PC-9 (cell line): ENCODE results near the gene DSCAM. TPM values are rescaled to one million over a fixed set of nuclear protein-coding genes. Genes with fewer than 3 reads are reported as not detected.

ENCODE experiments used
- BruUV-seq: library from RNA; stranded (reverse); fragments of 400-500 nt; replicated peaks from 2 replicates; lab custom pipeline; 2021; lab: Mats Ljungman, UMichigan
- CTCF ChIA-PET: fragments of 300-600 bp; sonication (Branson Sonifier 250); formaldehyde crosslinking; loops from one replicate; lab custom pipeline; 2022; ENCODE audit warnings: antibody characterized with exemption; lab: Charles Lee
- POLR2A ChIA-PET: fragments of 300-600 bp; sonication (Branson Sonifier 250); formaldehyde crosslinking; loops from one replicate; lab custom pipeline; 2022; ENCODE audit warnings: antibody characterized with exemption; ENCODE audit not compliant: unreplicated experiment; lab: Charles Lee
- DNase-seq, 2 experiments: peaks; one replicate each; pipeline versions ENCODE4 v3.0.0 to v3.0.0-alpha.2; 2015 to 2022; ENCODE audit warnings: mixed read lengths in 1 of 2
- H2AFZ ChIP-seq: fragments of 200-600 bp; sonication (generic); 2 replicates; pipeline ENCODE4 v1.8.1; 2017; ENCODE audit warnings: antibody characterized with exemption
- H3F3A ChIP-seq: fragments of 200-600 bp; sonication (generic); 2 replicates; pipeline ENCODE4 v1.8.1; 2017; ENCODE audit warnings: antibody characterized with exemption, mild to moderate bottlenecking, low read depth; ENCODE audit not compliant: insufficient read depth
- H3K27ac ChIP-seq: fragments of 200-600 bp; sonication (generic); 2 replicates; pipeline ENCODE4 v1.6.1; 2016; ENCODE audit warnings: mixed run types
- H3K27me3 ChIP-seq: fragments of 200-600 bp; sonication (generic); 2 replicates; pipeline ENCODE4 v1.6.1; 2016; ENCODE audit warnings: low read depth, mixed run types; ENCODE audit not compliant: insufficient read depth
- H3K36me3 ChIP-seq: fragments of 200-600 bp; sonication (generic); 2 replicates; pipeline ENCODE4 v1.6.1; 2016; ENCODE audit warnings: low read depth, mixed run types
- H3K4me1 ChIP-seq: fragments of 200-600 bp; sonication (generic); replicated peaks from 2 replicates; pipeline ENCODE4 v1.6.1; 2016; ENCODE audit warnings: mixed run types; ENCODE audit not compliant: insufficient read depth
- H3K4me2 ChIP-seq: fragments of 200-600 bp; sonication (generic); 2 replicates; pipeline ENCODE4 v1.6.1; 2017; ENCODE audit warnings: mixed run types
- H3K4me3 ChIP-seq: fragments of 200-600 bp; sonication (generic); 2 replicates; pipeline ENCODE4 v1.6.1; 2016; ENCODE audit warnings: mixed run types
- H3K79me2 ChIP-seq: fragments of 200-600 bp; sonication (generic); 2 replicates; pipeline ENCODE4 v1.6.1; 2017; ENCODE audit warnings: low read depth, mixed run types
- H3K9me2 ChIP-seq: fragments of 200-600 bp; sonication (generic); 2 replicates; pipeline ENCODE4 v1.8.1; 2017; ENCODE audit warnings: mild to moderate bottlenecking; ENCODE audit not compliant: insufficient read depth
- H3K9me3 ChIP-seq: fragments of 200-600 bp; sonication (generic); 2 replicates; pipeline ENCODE4 v1.8.1; 2016; ENCODE audit warnings: low read depth; ENCODE audit not compliant: insufficient read depth
- H4K20me1 ChIP-seq: fragments of 200-600 bp; sonication (generic); 2 replicates; pipeline ENCODE4 v1.8.1; 2017; ENCODE audit not compliant: insufficient read depth
- CTCF ChIP-seq: fragments of 200-600 bp; sonication (generic); conservative IDR thresholded peaks from 2 replicates; pipeline ENCODE4 v1.6.1; 2017; ENCODE audit warnings: mixed run types, antibody characterized with exemption, mild to moderate bottlenecking, moderate library complexity
- EZH2 ChIP-seq: fragments of 200-600 bp; sonication (generic); IDR thresholded peaks from 2 replicates; pipeline ENCODE4 v1.8.0; 2017; ENCODE audit warnings: antibody characterized with exemption, low read depth
- intact Hi-C: fragments of 100-400 bp; cut with micrococcal nuclease; formaldehyde crosslinking; loops from one replicate; pipeline ENCODE4 v1.10.0; 2022; ENCODE audit not compliant: unreplicated experiment
- total RNA-seq: library from RNA; stranded (reverse); gene quantifications from 2 replicates; pipeline ENCODE4 v1.2.3, GENCODE V29; 2021

DSCAM gene
- total RNA-seq, 1 experiment from 2014 or later, result not detected

DNA sequence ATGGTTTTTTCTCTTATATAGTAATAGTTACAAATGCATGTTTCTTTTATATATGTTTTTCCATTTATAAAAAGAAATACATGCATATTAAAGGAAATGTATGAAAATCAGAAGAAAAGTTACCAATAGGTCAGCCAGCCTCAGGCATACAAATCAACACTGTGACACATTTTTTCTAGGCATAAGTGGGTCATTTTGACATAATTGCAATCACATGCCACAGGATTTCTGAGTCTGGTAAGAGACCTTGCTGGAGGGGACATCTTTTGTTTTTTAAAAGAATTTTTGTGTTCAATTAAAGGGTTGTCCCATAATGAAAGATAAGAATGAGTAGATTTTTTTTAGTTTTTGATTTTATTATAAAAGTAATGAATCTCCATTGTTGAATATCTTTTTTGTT lies 506.6 kb downstream of the DSCAM start:
- Histone ChIP-seq H3K9me3 (no peaks in the 10 kb centered on the region), H3K4me3 (no peak overlapping the region), H4K20me1 (no peaks in the 10 kb centered on the region), H3K9me2 (no peaks in the 10 kb centered on the region), H3K79me2 (no peaks in the 10 kb centered on the region), H3K4me2 (no peak overlapping the region), H3K36me3 (no peaks in the 10 kb centered on the region), H3F3A (no peaks in the 10 kb centered on the region), H3K27ac (no peak overlapping the region), H2AFZ (no peak overlapping the region), H3K4me1 (no peaks in the 10 kb centered on the region), H3K27me3 (peaks cover 10% of the 10 kb centered on the region; the same call in 1 of the 2 replicates)
- CTCF ChIA-PET, result no interaction called here
- no peak for DNase-seq
- POLR2A ChIA-PET, result no interaction called here
- no TSS peak for BruUV-seq
- intact Hi-C loops, result no loop called here
- TF ChIP-seq EZH2 (no peak), CTCF (no peak)

DNA sequence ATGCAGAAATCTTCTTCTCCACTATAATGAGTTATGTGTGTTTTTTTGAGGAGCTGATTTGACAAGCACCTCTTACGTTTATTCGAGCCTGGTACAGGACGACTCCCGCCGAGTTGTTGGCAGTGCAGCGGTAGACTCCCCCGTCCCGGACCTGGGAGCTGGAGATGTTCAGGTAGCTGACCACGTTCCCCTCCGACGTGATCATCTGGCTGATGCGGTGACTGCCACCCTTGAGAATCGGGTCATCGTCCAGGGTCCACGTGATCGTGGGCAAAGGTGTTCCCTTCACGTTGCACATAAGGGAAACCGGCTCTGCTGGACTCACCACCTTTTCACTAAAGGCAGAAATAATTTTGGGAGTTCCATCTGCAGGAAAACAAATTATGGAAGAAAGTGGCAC lies 507.9 kb downstream of the DSCAM start:
- H3K79me2 ChIP-seq, result no peaks in the 10 kb centered on the region
- POLR2A ChIA-PET, result no interaction called here
- H3K4me2 ChIP-seq, result no peak overlapping the region
- intact Hi-C loops, result no loop called here
- peaks cover 10% of the 10 kb centered on the region; the same call in 1 of the 2 replicates for H3K27me3 ChIP-seq
- no peaks in the 10 kb centered on the region for H3F3A ChIP-seq
- CTCF ChIA-PET, result no interaction called here
- no peak overlapping the region for H3K27ac ChIP-seq
- H3K9me3 ChIP-seq, result no peaks in the 10 kb centered on the region
- no peak overlapping the region for H3K4me3 ChIP-seq
- H3K36me3 ChIP-seq, result no peaks in the 10 kb centered on the region
- H2AFZ ChIP-seq, result no peak overlapping the region
- DNase-seq, result no peak
- no peaks in the 10 kb centered on the region for H3K4me1 ChIP-seq
- no peaks in the 10 kb centered on the region for H4K20me1 ChIP-seq
- no TSS peak for BruUV-seq
- no peak for TF ChIP-seq CTCF
- no peak for TF ChIP-seq EZH2
- H3K9me2 ChIP-seq, result no peaks in the 10 kb centered on the region

DNA sequence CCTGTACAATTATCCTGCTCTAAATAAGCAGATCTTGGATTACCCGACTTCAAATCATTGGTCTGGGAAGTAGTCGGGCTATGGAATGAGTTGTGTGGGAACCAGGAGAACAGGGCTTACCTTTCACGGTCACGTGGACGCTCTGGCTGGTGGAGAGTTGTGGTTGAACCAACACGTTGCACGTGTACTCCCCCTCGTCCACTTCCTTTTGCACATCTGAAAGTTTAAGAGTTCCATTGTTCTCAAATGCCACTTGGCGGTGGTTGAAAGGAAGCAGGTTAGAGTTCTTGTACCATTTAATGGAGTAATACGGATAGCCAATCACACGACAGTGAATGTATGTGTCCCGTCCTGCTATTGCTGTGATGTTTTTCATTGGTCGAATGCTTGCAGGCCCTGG lies 509.0 kb downstream of the DSCAM start:
- Histone ChIP-seq H3K4me2 (no peak overlapping the region), H3K27me3 (peaks cover 10% of the 10 kb centered on the region; the same call in 1 of the 2 replicates), H3K79me2 (no peaks in the 10 kb centered on the region), H3K36me3 (no peaks in the 10 kb centered on the region), H3F3A (no peaks in the 10 kb centered on the region), H3K4me3 (no peak overlapping the region), H3K9me3 (no peaks in the 10 kb centered on the region), H2AFZ (no peak overlapping the region), H3K27ac (no peak overlapping the region), H4K20me1 (no peaks in the 10 kb centered on the region), H3K9me2 (no peaks in the 10 kb centered on the region), H3K4me1 (no peaks in the 10 kb centered on the region)
- CTCF ChIA-PET, result no interaction called here
- intact Hi-C loops, result no loop called here
- TF ChIP-seq EZH2 (no peak), CTCF (no peak)
- no TSS peak for BruUV-seq
- DNase-seq, result no peak
- POLR2A ChIA-PET, result no interaction called here
